ENCODE data around the gene ITPR2. TPM values are rescaled to one million over a fixed set of nuclear protein-coding genes. Genes with fewer than 3 reads are reported as not detected.

Gene ITPR2
- total RNA-seq, 4 donors from 2014 or later = 42.8 to 62.5 (median 52.1) TPM

- WGBS, 2 donors = 18% methylated on average over 6 of the region's 6 CpGs
Measured at GRCh38 chr12:26298785-26299621, 534.0 kb downstream of the ITPR2 start.

GRCh38 chr12:26297396-26298070 is 535.5 kb downstream of the ITPR2 start:
- no peak for TF ChIP-seq POLR2A (IDR thresholded peaks at IDR 0.05)
- TF ChIP-seq CTCF (IDR thresholded peaks at IDR 0.05) = no peak
- no peak overlapping the region for H3K4me3 ChIP-seq (ENCODE audit: low read depth, poor library complexity, severe bottlenecking)
- no peak for DNase-seq (ENCODE audit: low spot score in 2 of 2)
- intact Hi-C loops (cut with DNase I; ENCODE audit: low total_unique reads) = no loop called here
- 73 to 79% methylated on average over 8 of the region's 8 CpGs for WGBS, 2 donors

More at GRCh38 chr12:26298785-26299621, 534.0 kb downstream of the ITPR2 start:
- no peak for TF ChIP-seq CTCF (IDR thresholded peaks at IDR 0.05)
- TF ChIP-seq POLR2A (IDR thresholded peaks at IDR 0.05) = no peak
- peak in 1 of 2 donors; percentile 45 for DNase-seq (ENCODE audit: low spot score in 2 of 2)
- intact Hi-C loops (cut with DNase I; ENCODE audit: low total_unique reads) = no loop called here
- H3K4me3 ChIP-seq (ENCODE audit: low read depth, poor library complexity, severe bottlenecking) = no peak overlapping the region

- WGBS, 2 donors = 78 to 82% methylated on average over 4 of the region's 4 CpGs
- TF ChIP-seq POLR2A (IDR thresholded peaks at IDR 0.05) (no peak), CTCF (IDR thresholded peaks at IDR 0.05) (no peak)
Measured at GRCh38 chr12:26295001-26295400, 538.0 kb downstream of the ITPR2 start.

GRCh38 chr12:26293612-26294011 is 539.4 kb downstream of the ITPR2 start:
- intact Hi-C loops (cut with DNase I; ENCODE audit: low total_unique reads) = no loop called here
- TF ChIP-seq POLR2A (IDR thresholded peaks at IDR 0.05) = no peak
- no peak for TF ChIP-seq CTCF (IDR thresholded peaks at IDR 0.05)
- 72 to 88% methylated on average over 2 of the region's 2 CpGs for WGBS, 2 donors
- DNase-seq (ENCODE audit: low spot score in 2 of 2) = no peak
- no peak overlapping the region for H3K4me3 ChIP-seq (ENCODE audit: low read depth, poor library complexity, severe bottlenecking)

More at GRCh38 chr12:26295001-26295400, 538.0 kb downstream of the ITPR2 start:
- no peak overlapping the region for H3K4me3 ChIP-seq (ENCODE audit: low read depth, poor library complexity, severe bottlenecking)
- intact Hi-C loops (cut with DNase I; ENCODE audit: low total_unique reads) = no loop called here
- DNase-seq (ENCODE audit: low spot score in 2 of 2) = no peak

- WGBS, 2 donors = 95 to 100% methylated on average over 1 of the region's 1 CpG
- intact Hi-C loops (cut with DNase I; ENCODE audit: low total_unique reads) = no loop called here
- no peak for TF ChIP-seq POLR2A (IDR thresholded peaks at IDR 0.05)
- TF ChIP-seq CTCF (IDR thresholded peaks at IDR 0.05) = no peak
Measured at GRCh38 chr12:26292596-26292995, 540.4 kb downstream of the ITPR2 start.

More at GRCh38 chr12:26292596-26292995, 540.4 kb downstream of the ITPR2 start:
- no peak for DNase-seq (ENCODE audit: low spot score in 2 of 2)
- no peak overlapping the region for H3K4me3 ChIP-seq (ENCODE audit: low read depth, poor library complexity, severe bottlenecking)

Measured in lower leg skin (tissue), 4 donors.